ENCODE results near the gene FBRS.

Gene FBRS

DNA sequence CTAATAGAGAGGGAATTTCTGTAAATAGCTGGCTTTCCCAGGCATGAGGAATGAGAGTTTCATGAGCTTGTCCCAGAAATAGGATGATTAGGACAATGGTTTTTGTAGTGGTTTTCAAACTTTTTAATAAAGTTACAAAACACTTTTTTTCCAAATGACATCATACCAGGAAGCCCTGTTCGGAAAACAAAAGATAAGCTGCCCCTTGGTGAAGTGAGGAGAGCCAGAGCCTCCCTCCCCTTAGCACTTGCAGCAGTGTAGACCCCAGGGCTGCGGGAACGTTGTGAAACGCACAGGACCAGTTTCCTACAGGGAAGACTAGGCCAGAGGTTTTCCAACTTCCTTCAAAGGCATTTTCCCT lies 7.6 kb downstream of the FBRS start:
- TF ChIP-seq SUZ12 (IDR thresholded peaks at IDR 0.05) (no peak), ZNF384 (IDR thresholded peaks at IDR 0.05) (no peak), LEF1 (IDR thresholded peaks at IDR 0.05; ENCODE audit: borderline replicate concordance) (no peak), FOXK2 (IDR thresholded peaks at IDR 0.05) (no peak), ARNT (IDR thresholded peaks at IDR 0.05) (no peak), L3MBTL2 (conservative IDR thresholded peaks at IDR 0.05) (no peak), ELF4 (IDR thresholded peaks at IDR 0.05) (no peak), TARDBP (IDR thresholded peaks at IDR 0.05) (no peak), FOXA1 (IDR thresholded peaks at IDR 0.05) (no peak), HDGF (IDR thresholded peaks at IDR 0.05; ENCODE audit: borderline replicate concordance) (no peak), BHLHE40 (IDR thresholded peaks at IDR 0.05; ENCODE audit: borderline replicate concordance) (no peak), PKNOX1 (IDR thresholded peaks at IDR 0.05) (no peak), NFRKB (IDR thresholded peaks at IDR 0.05) (no peak)
- ChIA-PET CTCF (interaction anchor here (0.6 to 2.0 kb wide), 3 partner anchors 28 to 253 kb away, joined by 3 to 10 read pairs (median 3); no protein-coding TSS in a partner anchor), POLR2A (interaction anchor here (0.8 to 2.0 kb wide), 5 partner anchors 31 to 209 kb away, joined by 3 to 5 read pairs (median 3); no protein-coding TSS in a partner anchor)
- DNase-seq (ENCODE audit: extremely low spot score) = no peak

DNA sequence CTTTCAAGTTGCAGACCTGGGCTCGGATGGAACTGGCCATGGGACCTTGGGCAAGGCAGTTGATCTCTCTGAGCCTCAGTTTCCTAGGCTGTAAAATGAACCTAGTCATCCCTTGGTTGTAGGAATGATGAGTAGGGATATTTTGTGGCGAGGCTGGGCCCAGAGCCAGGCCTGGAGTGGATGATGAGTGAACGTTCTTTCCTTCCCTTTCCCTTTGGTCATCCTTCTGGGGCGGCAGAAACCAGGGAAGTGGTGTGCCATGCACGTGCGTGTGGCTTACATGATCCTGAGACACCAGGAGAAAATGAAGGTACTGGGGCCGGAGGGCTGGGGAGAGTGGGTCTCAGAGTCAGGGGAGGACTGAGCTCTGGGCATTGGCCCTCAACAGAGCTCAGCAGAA lies 8.4 kb downstream of the FBRS start:
- no peak for DNase-seq (ENCODE audit: extremely low spot score)
- ChIA-PET CTCF (interaction anchor here (0.7 kb wide), 1 partner anchor 15 kb away, joined by 4 read pairs; no protein-coding TSS in a partner anchor), POLR2A (interaction anchor here (2.0 to 2.3 kb wide), 2 partner anchors 8 to 30 kb away, joined by 5 to 9 read pairs; partner anchors contain the start of gene FBRS)
- TF ChIP-seq FOXM1 (IDR thresholded peaks at IDR 0.05; ENCODE audit: borderline replicate concordance) (no peak), TARDBP (IDR thresholded peaks at IDR 0.05) (no peak), PKNOX1 (IDR thresholded peaks at IDR 0.05) (no peak), SUZ12 (IDR thresholded peaks at IDR 0.05) (no peak), SP1 (IDR thresholded peaks at IDR 0.05) (no peak), ZNF384 (IDR thresholded peaks at IDR 0.05) (no peak), HDGF (IDR thresholded peaks at IDR 0.05; ENCODE audit: borderline replicate concordance) (no peak), LEF1 (IDR thresholded peaks at IDR 0.05; ENCODE audit: borderline replicate concordance) (no peak), BHLHE40 (IDR thresholded peaks at IDR 0.05; ENCODE audit: borderline replicate concordance) (no peak), ARNT (IDR thresholded peaks at IDR 0.05) (no peak), FOXK2 (IDR thresholded peaks at IDR 0.05) (no peak), FOXA1 (IDR thresholded peaks at IDR 0.05) (no peak)

DNA sequence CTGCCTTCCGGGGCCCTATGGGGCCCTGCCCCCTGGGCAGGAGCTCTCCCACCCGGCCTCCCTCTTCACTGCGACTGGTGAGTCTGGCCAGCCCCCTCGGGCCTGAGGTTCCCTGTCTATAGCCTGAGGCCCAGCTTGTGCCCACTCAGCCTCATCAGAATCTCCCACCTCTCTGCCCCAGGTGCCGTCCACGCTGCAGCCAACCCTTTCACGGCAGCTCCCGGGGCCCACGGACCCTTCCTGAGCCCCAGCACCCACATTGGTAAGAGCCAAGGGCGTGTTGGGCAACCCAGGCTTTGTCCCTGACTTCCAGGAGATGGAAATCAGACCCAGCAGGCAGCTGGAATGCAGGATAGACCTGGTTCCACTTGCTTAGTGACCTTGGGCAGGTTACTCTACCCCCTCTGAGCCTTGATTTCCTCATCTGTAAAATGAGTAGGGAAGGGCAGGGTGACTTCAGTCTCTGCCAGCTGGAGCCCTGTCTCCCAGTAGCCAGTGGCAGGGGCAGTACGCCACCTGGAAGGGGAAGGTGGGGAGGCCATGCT lies 9.2 kb downstream of the FBRS start:
- no peak for DNase-seq (ENCODE audit: extremely low spot score)
- ChIA-PET CTCF (interaction anchor here (0.7 kb wide), 1 partner anchor 15 kb away, joined by 4 read pairs; no protein-coding TSS in a partner anchor), POLR2A (interaction anchor here (2.3 kb wide), 1 partner anchor 9 kb away, joined by 9 read pairs; the partner anchor contains the start of gene FBRS)
- TF ChIP-seq PKNOX1 (IDR thresholded peaks at IDR 0.05) = no peak
- TF ChIP-seq FOXM1 (IDR thresholded peaks at IDR 0.05; ENCODE audit: borderline replicate concordance) = no peak
- no peak for TF ChIP-seq BHLHE40 (IDR thresholded peaks at IDR 0.05; ENCODE audit: borderline replicate concordance)

GRCh38 chr16:30668393-30668792 lies 10.2 kb downstream of the FBRS start:
- TF ChIP-seq ZNF384 (IDR thresholded peaks at IDR 0.05) = no peak
- no peak for TF ChIP-seq FOXM1 (IDR thresholded peaks at IDR 0.05; ENCODE audit: borderline replicate concordance)
- no peak for TF ChIP-seq FOXK2 (IDR thresholded peaks at IDR 0.05)
- TF ChIP-seq SUZ12 (IDR thresholded peaks at IDR 0.05) = no peak
- TF ChIP-seq NFRKB (IDR thresholded peaks at IDR 0.05) = no peak
- TF ChIP-seq ARNT (IDR thresholded peaks at IDR 0.05) = no peak
- no peak for TF ChIP-seq ELF4 (IDR thresholded peaks at IDR 0.05)
- no peak for TF ChIP-seq L3MBTL2 (conservative IDR thresholded peaks at IDR 0.05)
- TF ChIP-seq BHLHE40 (IDR thresholded peaks at IDR 0.05; ENCODE audit: borderline replicate concordance) = no peak
- TF ChIP-seq CTBP1 (IDR thresholded peaks at IDR 0.05; ENCODE audit: borderline replicate concordance) = no peak
- TF ChIP-seq HDGF (IDR thresholded peaks at IDR 0.05; ENCODE audit: borderline replicate concordance) = no peak
- ChIA-PET CTCF (no interaction called here), POLR2A (interaction anchor here (2.3 kb wide), 1 partner anchor 10 kb away, joined by 9 read pairs; the partner anchor contains the start of gene FBRS)
- DNase-seq (ENCODE audit: extremely low spot score) = no peak

DNA sequence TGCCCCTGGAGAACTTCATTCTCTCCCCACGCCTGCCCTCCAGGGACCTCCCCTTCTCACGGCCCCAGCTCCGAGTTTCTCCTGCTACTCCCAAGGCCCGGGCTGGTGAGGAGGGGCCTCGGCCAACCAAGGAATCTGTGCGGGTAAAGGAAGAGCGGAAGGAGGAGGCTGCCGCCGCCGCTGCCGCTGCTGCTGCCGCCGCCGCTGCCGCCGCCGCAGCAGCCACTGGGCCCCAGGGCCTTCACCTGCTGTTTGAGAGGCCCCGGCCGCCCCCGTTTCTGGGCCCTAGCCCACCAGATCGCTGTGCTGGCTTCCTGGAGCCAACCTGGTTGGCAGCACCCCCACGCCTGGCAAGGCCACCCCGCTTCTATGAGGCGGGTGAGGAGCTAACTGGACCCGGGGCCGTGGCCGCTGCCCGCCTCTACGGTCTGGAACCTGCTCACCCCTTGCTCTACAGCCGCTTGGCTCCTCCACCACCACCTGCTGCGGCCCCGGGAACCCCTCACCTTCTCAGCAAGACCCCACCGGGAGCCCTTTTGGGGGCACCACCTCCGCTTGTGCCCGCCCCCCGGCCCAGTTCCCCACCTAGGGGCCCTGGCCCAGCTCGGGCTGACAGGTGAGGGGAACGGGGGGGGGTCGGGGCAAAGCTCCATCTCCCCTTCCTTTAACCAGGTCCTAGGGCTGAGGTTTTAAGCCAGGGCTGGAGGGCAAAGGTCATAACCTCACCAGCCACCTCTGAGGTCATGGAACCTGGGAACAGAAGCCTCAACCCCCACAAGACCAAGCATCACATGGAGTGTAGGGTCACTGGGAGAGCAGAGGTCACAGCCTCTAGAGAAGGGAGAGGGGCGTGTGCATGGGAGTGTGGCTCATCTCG lies 11.0 kb downstream of the FBRS start:
- CTCF ChIA-PET = no interaction called here
- TF ChIP-seq CTBP1 (IDR thresholded peaks at IDR 0.05; ENCODE audit: borderline replicate concordance) (no peak), TARDBP (IDR thresholded peaks at IDR 0.05) (no peak), HDGF (IDR thresholded peaks at IDR 0.05; ENCODE audit: borderline replicate concordance) (no peak), LEF1 (IDR thresholded peaks at IDR 0.05; ENCODE audit: borderline replicate concordance) (no peak), FOXK2 (IDR thresholded peaks at IDR 0.05) (no peak), ELF4 (IDR thresholded peaks at IDR 0.05) (no peak), NFRKB (IDR thresholded peaks at IDR 0.05) (no peak), L3MBTL2 (conservative IDR thresholded peaks at IDR 0.05) (no peak), FOXM1 (IDR thresholded peaks at IDR 0.05; ENCODE audit: borderline replicate concordance) (no peak), PKNOX1 (IDR thresholded peaks at IDR 0.05) (no peak), ARNT (IDR thresholded peaks at IDR 0.05) (no peak), BHLHE40 (IDR thresholded peaks at IDR 0.05; ENCODE audit: borderline replicate concordance) (no peak), FOXA1 (IDR thresholded peaks at IDR 0.05) (no peak), SP1 (IDR thresholded peaks at IDR 0.05) (no peak), SUZ12 (IDR thresholded peaks at IDR 0.05) (no peak), ZNF384 (IDR thresholded peaks at IDR 0.05) (no peak)
- DNase-seq (ENCODE audit: extremely low spot score) = no peak
- POLR2A ChIA-PET = interaction anchor here (2.3 kb wide), 1 partner anchor 11 kb away, joined by 9 read pairs; the partner anchor contains the start of gene FBRS
